Measurements from ENCODE around the gene GATA5.

DNA sequence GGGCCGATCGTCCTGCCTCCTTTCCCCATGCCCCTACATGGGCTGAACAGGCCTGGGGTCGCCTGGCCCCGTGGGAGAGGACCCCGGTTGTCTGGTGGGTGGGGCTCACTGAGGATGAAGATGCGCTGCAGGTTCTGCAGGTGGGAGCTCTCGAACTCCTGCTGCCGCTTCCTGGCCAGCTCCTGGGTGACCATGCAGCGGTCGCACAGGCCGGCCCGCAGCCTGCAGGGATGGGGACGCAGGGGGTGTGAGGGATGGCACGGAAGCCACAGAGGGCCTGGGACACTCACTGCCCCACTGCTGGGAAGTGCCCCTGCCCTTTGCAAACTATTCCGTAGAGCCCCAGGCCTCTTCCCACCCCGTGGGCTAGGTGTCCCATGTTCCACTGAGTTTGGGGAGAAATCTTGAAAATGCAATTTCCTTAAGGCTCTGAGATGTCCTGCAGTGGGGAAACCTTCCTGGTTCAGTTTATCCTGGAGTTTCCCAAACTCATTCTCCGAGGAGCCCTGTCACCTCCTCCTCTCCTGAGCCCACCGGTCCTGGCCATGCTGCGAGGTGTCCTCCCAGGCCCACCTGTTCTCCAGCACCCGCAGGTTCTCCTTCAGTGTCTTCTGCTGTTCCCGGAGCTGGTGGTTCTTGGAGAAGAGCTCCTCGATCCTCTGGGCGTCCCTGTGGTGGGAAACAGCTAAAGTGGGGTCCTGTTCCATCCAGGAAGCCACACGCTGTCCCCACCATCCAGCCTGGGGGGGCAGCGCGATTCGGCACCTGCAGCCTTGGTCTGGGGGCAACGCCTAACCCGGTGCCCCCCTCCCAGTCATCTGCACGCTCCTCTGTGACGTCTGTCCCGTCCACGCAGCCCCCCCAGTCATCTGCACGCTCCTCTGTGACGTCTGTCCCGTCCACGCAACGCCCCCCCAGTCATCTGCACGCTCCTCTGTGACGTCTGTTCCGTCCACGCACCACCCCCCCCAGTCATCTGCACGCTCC is 58.9 kb downstream of the GATA5 start:
- TF ChIP-seq, protein P1, sequence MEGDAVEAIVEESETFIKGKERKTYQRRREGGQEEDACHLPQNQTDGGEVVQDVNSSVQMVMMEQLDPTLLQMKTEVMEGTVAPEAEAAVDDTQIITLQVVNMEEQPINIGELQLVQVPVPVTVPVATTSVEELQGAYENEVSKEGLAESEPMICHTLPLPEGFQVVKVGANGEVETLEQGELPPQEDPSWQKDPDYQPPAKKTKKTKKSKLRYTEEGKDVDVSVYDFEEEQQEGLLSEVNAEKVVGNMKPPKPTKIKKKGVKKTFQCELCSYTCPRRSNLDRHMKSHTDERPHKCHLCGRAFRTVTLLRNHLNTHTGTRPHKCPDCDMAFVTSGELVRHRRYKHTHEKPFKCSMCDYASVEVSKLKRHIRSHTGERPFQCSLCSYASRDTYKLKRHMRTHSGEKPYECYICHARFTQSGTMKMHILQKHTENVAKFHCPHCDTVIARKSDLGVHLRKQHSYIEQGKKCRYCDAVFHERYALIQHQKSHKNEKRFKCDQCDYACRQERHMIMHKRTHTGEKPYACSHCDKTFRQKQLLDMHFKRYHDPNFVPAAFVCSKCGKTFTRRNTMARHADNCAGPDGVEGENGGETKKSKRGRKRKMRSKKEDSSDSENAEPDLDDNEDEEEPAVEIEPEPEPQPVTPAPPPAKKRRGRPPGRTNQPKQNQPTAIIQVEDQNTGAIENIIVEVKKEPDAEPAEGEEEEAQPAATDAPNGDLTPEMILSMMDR (IDR thresholded peaks at IDR 0.05): no peak
- no peak for TF ChIP-seq POLR2A (IDR thresholded peaks at IDR 0.05)
